Tibial artery (tissue), 4 donors: ENCODE data around the gene BTBD9.

Experiments used
- DNase-seq, 2 donors: peaks; one replicate each; pipeline ENCODE4 v3.0.0-alpha.2; 2019
- H3K27ac ChIP-seq, 2 donors: fragments of 200-600 bp; sonication (generic) in 1 of 2; 1 replicate in 1 of 2; 2 replicates in 1 of 2; pipeline ENCODE4 v1.5.1; 2018 to 2019; ENCODE audit warnings: mild to moderate bottlenecking in 1 of 2
- H3K27me3 ChIP-seq, 2 donors: fragments of 200-600 bp; sonication (generic) in 1 of 2; one replicate each; pipeline versions ENCODE4 v1.5.1 to v1.6.0; 2016 to 2019
- H3K36me3 ChIP-seq, 3 donors: fragments of 200-600 bp; sonication (generic) in 2 of 3; one replicate each; pipeline ENCODE4 v1.5.1; 2016 to 2019; ENCODE audit warnings: mild to moderate bottlenecking in 2 of 3
- H3K4me1 ChIP-seq, 4 donors: fragments of 200-600 bp; sonication (generic) in 2 of 4; 1 replicate in 3 of 4; 2 replicates in 1 of 4; pipeline ENCODE4 v1.5.1; 2016 to 2019
- H3K4me3 ChIP-seq, 2 donors: fragments of 200-600 bp; sonication (generic) in 1 of 2; 1 replicate in 1 of 2; 2 replicates in 1 of 2; pipeline ENCODE4 v1.5.1; 2018 to 2019; ENCODE audit warnings: mild to moderate bottlenecking in 2 of 2
- H3K9me3 ChIP-seq, 3 donors: fragments of 200-600 bp; sonication (generic) in 1 of 3; one replicate each; pipeline ENCODE4 v1.5.1; 2016 to 2019
- intact Hi-C: fragments of 100-400 bp; cut with DNase I; formaldehyde crosslinking; loops from one replicate; pipeline ENCODE4 v1.15.0; 2023; ENCODE audit warnings: low total_unique reads
- TF ChIP-seq, protein P1 (sequence below), 2 experiments: fragments of 200-600 bp in 1 of 2; fragments of 450-650 bp in 1 of 2; IDR thresholded peaks; one replicate each; pipeline ENCODE4 v1.5.1; 2017 to 2019; ENCODE audit warnings: antibody characterized with exemption in 2 of 2, mild to moderate bottlenecking in 1 of 2, moderate library complexity in 1 of 2

Gene BTBD9

GRCh38 chr6:38604700-38605099 is 35.0 kb downstream of the BTBD9 start:
- intact Hi-C loops: no loop called here
- DNase-seq: no peak

DNA sequence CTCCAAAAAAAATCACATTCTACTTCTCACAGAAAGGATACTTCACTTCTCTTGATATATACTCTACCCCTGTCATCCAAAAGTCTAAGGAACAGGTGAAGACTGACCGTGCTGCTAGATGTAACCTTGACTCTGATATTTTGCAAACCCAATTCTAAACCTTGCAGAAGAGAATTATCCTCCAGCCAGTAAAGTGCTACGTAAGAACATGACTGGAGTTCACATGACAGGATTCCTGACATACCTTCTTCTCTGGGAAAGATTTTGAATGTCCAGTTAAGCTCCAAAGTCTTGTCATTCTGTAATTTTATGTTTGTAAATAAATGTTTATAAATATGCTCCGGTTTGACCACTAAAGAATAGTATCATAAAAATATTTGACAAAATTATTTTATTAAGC is 35.8 kb downstream of the BTBD9 start:
- Histone ChIP-seq H3K36me3 (no peaks in the 10 kb centered on the region), H3K27ac (no peak overlapping the region), H3K4me3 (no peak overlapping the region), H3K4me1 (peaks cover 0 to 34% (median 7%) of the 10 kb centered on the region in 4 donors), H3K27me3 (no peaks in the 10 kb centered on the region), H3K9me3 (no peaks in the 10 kb centered on the region)
- DNase-seq: no peak
- intact Hi-C loops: no loop called here
- TF ChIP-seq, protein P1, sequence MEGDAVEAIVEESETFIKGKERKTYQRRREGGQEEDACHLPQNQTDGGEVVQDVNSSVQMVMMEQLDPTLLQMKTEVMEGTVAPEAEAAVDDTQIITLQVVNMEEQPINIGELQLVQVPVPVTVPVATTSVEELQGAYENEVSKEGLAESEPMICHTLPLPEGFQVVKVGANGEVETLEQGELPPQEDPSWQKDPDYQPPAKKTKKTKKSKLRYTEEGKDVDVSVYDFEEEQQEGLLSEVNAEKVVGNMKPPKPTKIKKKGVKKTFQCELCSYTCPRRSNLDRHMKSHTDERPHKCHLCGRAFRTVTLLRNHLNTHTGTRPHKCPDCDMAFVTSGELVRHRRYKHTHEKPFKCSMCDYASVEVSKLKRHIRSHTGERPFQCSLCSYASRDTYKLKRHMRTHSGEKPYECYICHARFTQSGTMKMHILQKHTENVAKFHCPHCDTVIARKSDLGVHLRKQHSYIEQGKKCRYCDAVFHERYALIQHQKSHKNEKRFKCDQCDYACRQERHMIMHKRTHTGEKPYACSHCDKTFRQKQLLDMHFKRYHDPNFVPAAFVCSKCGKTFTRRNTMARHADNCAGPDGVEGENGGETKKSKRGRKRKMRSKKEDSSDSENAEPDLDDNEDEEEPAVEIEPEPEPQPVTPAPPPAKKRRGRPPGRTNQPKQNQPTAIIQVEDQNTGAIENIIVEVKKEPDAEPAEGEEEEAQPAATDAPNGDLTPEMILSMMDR (IDR thresholded peaks at IDR 0.05): no peak

More at GRCh38 chr6:38604700-38605099, 35.0 kb downstream of the BTBD9 start:
- no peaks in the 10 kb centered on the region for H3K27me3 ChIP-seq
- no peak overlapping the region for H3K27ac ChIP-seq
- TF ChIP-seq, protein P1 (IDR thresholded peaks at IDR 0.05): no peak
- H3K4me3 ChIP-seq: no peak overlapping the region
- peaks cover 0 to 39% (median 8%) of the 10 kb centered on the region in 4 donors for H3K4me1 ChIP-seq
- no peaks in the 10 kb centered on the region for H3K9me3 ChIP-seq
- H3K36me3 ChIP-seq: no peaks in the 10 kb centered on the region

DNA sequence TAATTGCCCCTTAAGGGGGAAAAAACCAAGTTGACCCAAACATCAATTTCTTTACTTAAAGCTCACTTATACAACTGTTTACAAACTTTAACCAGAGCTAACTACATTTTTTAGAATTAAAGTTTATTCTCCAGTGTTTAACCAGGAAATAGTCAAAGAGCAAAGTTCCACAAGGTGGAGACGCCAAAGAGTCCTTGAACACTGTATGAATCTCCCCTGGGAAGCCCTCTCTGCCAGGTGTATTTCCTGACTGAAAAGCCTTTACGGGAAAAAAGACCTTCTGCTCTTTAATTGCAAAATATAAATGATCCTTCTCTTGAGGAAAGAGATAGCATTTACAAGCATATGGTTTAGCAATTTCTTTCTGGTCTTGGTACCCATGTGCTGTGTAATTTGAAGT is 36.2 kb downstream of the BTBD9 start:
- H3K4me3 ChIP-seq: no peak overlapping the region
- DNase-seq: no peak
- no peaks in the 10 kb centered on the region for H3K9me3 ChIP-seq
- H3K4me1 ChIP-seq: peaks cover 0 to 29% (median 6%) of the 10 kb centered on the region in 4 donors
- TF ChIP-seq, protein P1 (IDR thresholded peaks at IDR 0.05): no peak
- no peak overlapping the region for H3K27ac ChIP-seq
- intact Hi-C loops: no loop called here
- H3K36me3 ChIP-seq: no peaks in the 10 kb centered on the region
- H3K27me3 ChIP-seq: no peaks in the 10 kb centered on the region

GRCh38 chr6:38599966-38600550 is 39.7 kb downstream of the BTBD9 start:
- TF ChIP-seq, protein P1 (IDR thresholded peaks at IDR 0.05): no peak
- Histone ChIP-seq H3K27me3 (no peaks in the 10 kb centered on the region), H3K36me3 (no peaks in the 10 kb centered on the region), H3K4me3 (no peak overlapping the region), H3K9me3 (no peaks in the 10 kb centered on the region), H3K4me1 (peaks cover 0 to 19% (median 6%) of the 10 kb centered on the region in 4 donors), H3K27ac (no peak overlapping the region)
- intact Hi-C loops: no loop called here
- no peak for DNase-seq

GRCh38 chr6:38599261-38599660 is 40.5 kb downstream of the BTBD9 start:
- Histone ChIP-seq H3K27me3 (no peaks in the 10 kb centered on the region), H3K27ac (no peak overlapping the region), H3K4me3 (no peak overlapping the region), H3K36me3 (no peaks in the 10 kb centered on the region), H3K4me1 (peaks cover 0 to 13% (median 6%) of the 10 kb centered on the region in 4 donors), H3K9me3 (no peaks in the 10 kb centered on the region)
- no peak for DNase-seq
- TF ChIP-seq, protein P1 (IDR thresholded peaks at IDR 0.05): no peak
- intact Hi-C loops: no loop called here
